GM19455 (cell line): ENCODE results near the gene GNB1.

Experiments used
- ATAC-seq: cut with Tn5 transposase; IDR thresholded peaks from one replicate; pipeline ENCODE4 v1.9.1; 2021; ENCODE audit not compliant: unreplicated experiment

Gene GNB1

GRCh38 chr1:1832820-1833219 is 58.1 kb downstream of the GNB1 start:
- ATAC-seq = no peak

GRCh38 chr1:1832166-1832565 is 58.7 kb downstream of the GNB1 start:
- no peak for ATAC-seq

- ATAC-seq = no peak
Measured at GRCh38 chr1:1827089-1827848, 63.6 kb downstream of the GNB1 start.

GRCh38 chr1:1826356-1827088 is 64.4 kb downstream of the GNB1 start:
- ATAC-seq = no peak

- ATAC-seq = no peak
Measured at GRCh38 chr1:1825217-1825616, 65.7 kb downstream of the GNB1 start.

- no peak for ATAC-seq
Measured at GRCh38 chr1:1819762-1820161, 71.1 kb downstream of the GNB1 start.

- no peak for ATAC-seq
Measured at GRCh38 chr1:1817221-1817620, 73.7 kb downstream of the GNB1 start.

- no peak for ATAC-seq
Measured at GRCh38 chr1:1815606-1816281, 75.1 kb downstream of the GNB1 start.

GRCh38 chr1:1809489-1809888 is 81.4 kb downstream of the GNB1 start:
- ATAC-seq = no peak

- ATAC-seq = no peak
Measured at GRCh38 chr1:1808206-1808605, 82.7 kb downstream of the GNB1 start.

- ATAC-seq = no peak
Measured at GRCh38 chr1:1806890-1807289, 84.0 kb downstream of the GNB1 start.

- ATAC-seq = no peak
Measured at GRCh38 chr1:1804301-1804700, 86.6 kb downstream of the GNB1 start.

GRCh38 chr1:1802871-1803270 is 88.0 kb downstream of the GNB1 start:
- no peak for ATAC-seq

- ATAC-seq = peak; percentile 74
Measured at GRCh38 chr1:1799716-1800115, 91.2 kb downstream of the GNB1 start.

GRCh38 chr1:1797731-1798341 is 93.1 kb downstream of the GNB1 start:
- ATAC-seq = no peak

GRCh38 chr1:1796466-1796865 is 94.4 kb downstream of the GNB1 start:
- ATAC-seq = no peak

- ATAC-seq = no peak
Measured at GRCh38 chr1:1794999-1795398, 95.9 kb downstream of the GNB1 start.

GRCh38 chr1:1793481-1794244 is 97.2 kb downstream of the GNB1 start:
- ATAC-seq = no peak

GRCh38 chr1:1788646-1789431 is 102.0 kb downstream of the GNB1 start:
- ATAC-seq = no peak

- ATAC-seq = no peak
Measured at GRCh38 chr1:1788136-1788535, 102.8 kb downstream of the GNB1 start.
